CD4-positive, CD25-positive, alpha-beta regulatory T cell (primary cell): ENCODE measurements around the gene TMEM80. TPM values are rescaled to one million over a fixed set of nuclear protein-coding genes. Genes with fewer than 3 reads are reported as not detected.

ENCODE experiments used
- ATAC-seq, 2 donors: fragments of 150-1000 bp; cut with Tn5 transposase; one replicate each; pipeline ENCODE4 v1.10.0; 2021; ENCODE audit warnings: low read depth in 2 of 2, moderate number of reproducible peaks in 2 of 2, moderate library complexity in 1 of 2
- DNase-seq, 3 donors: peaks; one replicate each; pipeline versions ENCODE4 v3.0.0 to v3.0.0-alpha.2; 2012 to 2022; ENCODE audit warnings: mixed read lengths in 1 of 3
- H3K27ac ChIP-seq: one replicate; pipeline ENCODE4 v1.7.0; 2013; ENCODE audit warnings: mild to moderate bottlenecking, low read length; ENCODE audit not compliant: insufficient read depth, poor library complexity, severe bottlenecking
- H3K27me3 ChIP-seq: one replicate; pipeline ENCODE4 v1.7.0; 2013; ENCODE audit warnings: low read length; ENCODE audit not compliant: control insufficient read depth, insufficient read depth
- H3K36me3 ChIP-seq: one replicate; pipeline ENCODE4 v1.7.0; 2013; ENCODE audit warnings: mild to moderate bottlenecking, low read length, moderate library complexity; ENCODE audit not compliant: control insufficient read depth, insufficient read depth
- H3K4me1 ChIP-seq: 2 replicates; pipeline ENCODE4 v1.7.0; 2013; ENCODE audit warnings: mild to moderate bottlenecking, low read length; ENCODE audit not compliant: insufficient read depth, control insufficient read depth, poor library complexity, severe bottlenecking
- H3K4me3 ChIP-seq: one replicate; pipeline ENCODE4 v1.7.0; 2013; ENCODE audit warnings: low read depth, mild to moderate bottlenecking, low read length, moderate library complexity
- H3K9me3 ChIP-seq, 2 experiments: 1 replicate in 1 of 2; 2 replicates in 1 of 2; pipeline ENCODE4 v1.7.0; 2013; ENCODE audit warnings: low read length in 2 of 2, mild to moderate bottlenecking in 1 of 2, moderate library complexity in 1 of 2; ENCODE audit not compliant: control insufficient read depth in 2 of 2
- H3K27ac Mint-ChIP-seq, 3 donors: one replicate each; pipeline ENCODE4 v1.8.0; 2020 to 2022; ENCODE audit warnings: mild to moderate bottlenecking in 3 of 3, mixed read lengths in 3 of 3, moderate library complexity in 2 of 3
- H3K27me3 Mint-ChIP-seq: one replicate; pipeline ENCODE4 v1.8.0; 2022; ENCODE audit warnings: mild to moderate bottlenecking, mixed read lengths
- H3K36me3 Mint-ChIP-seq: one replicate; pipeline ENCODE4 v1.8.0; 2020; ENCODE audit warnings: mixed read lengths
- H3K4me1 Mint-ChIP-seq, 4 donors: one replicate each; pipeline ENCODE4 v1.8.0; 2020 to 2022; ENCODE audit warnings: mixed read lengths in 4 of 4, mild to moderate bottlenecking in 1 of 4
- H3K4me3 Mint-ChIP-seq, 4 donors: one replicate each; pipeline ENCODE4 v1.8.0; 2020 to 2022; ENCODE audit warnings: mild to moderate bottlenecking in 4 of 4, mixed read lengths in 4 of 4, moderate library complexity in 3 of 4
- H3K9me3 Mint-ChIP-seq, 7 donors: one replicate each; pipeline ENCODE4 v1.8.0; 2020 to 2022; ENCODE audit warnings: mixed read lengths in 7 of 7, mild to moderate bottlenecking in 3 of 7, moderate library complexity in 2 of 7
- polyA plus RNA-seq, 4 donors: library from polyadenylated mRNA; unstranded; fragments of 300-500 nt; fragmentation: Illumina TruSeq; gene quantifications; one replicate each; pipeline ENCODE4 v1.2.3, GENCODE V29; 2021
- total RNA-seq: library from RNA; stranded (reverse); gene quantifications from one replicate; pipeline ENCODE4 v1.2.3, GENCODE V29; 2022

Gene TMEM80
- total and polyA plus RNA-seq, 5 donors from 2014 or later, result 24.5 to 35.0 (median 26.3) TPM

DNA sequence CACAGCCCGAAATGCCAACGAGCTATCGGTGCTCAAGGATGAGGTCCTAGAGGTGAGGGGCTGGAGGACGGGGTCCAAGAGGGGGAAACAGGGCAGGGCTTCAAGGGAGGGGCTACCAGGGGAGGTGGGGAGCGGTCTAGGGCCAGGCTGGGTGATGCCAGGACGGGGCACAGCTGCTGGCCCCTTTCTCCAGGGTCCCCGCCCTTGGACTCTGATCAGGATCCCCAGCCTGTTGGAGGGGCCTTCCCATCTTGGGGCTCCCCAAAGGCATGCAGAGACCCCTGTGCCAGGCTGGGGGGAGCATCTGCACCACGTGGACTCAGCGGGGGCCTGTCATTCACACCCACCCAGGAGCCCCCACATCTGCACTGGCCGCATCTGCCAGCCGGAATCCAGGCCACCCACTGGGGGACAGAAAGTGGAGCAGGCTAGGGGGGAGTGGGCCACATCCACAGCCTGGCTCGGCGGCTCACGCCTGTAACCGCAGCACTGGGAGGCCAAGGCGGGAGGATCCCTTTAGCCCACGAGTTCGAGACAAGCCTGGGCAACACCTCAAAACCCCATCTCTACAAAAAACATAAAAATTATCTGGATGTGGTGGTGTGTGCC is 29.3 kb downstream of the TMEM80 start:
- no peaks in the 10 kb centered on the region for H3K27me3 ChIP-seq
- Mint-ChIP-seq H3K27me3 (peaks cover 7% of the 10 kb centered on the region), H3K4me1 (peaks cover 0 to 30% (median 9%) of the 10 kb centered on the region in 4 donors), H3K9me3 (no peaks in the 10 kb centered on the region), H3K36me3 (no peaks in the 10 kb centered on the region), H3K4me3 (peak overlapping the region; percentile 27 to 77 (median 42)), H3K27ac (no peak overlapping the region)
- peaks cover 60% of the 10 kb centered on the region for H3K4me1 ChIP-seq
- no peaks in the 10 kb centered on the region for H3K9me3 ChIP-seq
- no peaks in the 10 kb centered on the region for H3K36me3 ChIP-seq
- no peak overlapping the region for H3K27ac ChIP-seq
- no peak overlapping the region for H3K4me3 ChIP-seq
- ATAC-seq (no peak), DNase-seq (no peak)

DNA sequence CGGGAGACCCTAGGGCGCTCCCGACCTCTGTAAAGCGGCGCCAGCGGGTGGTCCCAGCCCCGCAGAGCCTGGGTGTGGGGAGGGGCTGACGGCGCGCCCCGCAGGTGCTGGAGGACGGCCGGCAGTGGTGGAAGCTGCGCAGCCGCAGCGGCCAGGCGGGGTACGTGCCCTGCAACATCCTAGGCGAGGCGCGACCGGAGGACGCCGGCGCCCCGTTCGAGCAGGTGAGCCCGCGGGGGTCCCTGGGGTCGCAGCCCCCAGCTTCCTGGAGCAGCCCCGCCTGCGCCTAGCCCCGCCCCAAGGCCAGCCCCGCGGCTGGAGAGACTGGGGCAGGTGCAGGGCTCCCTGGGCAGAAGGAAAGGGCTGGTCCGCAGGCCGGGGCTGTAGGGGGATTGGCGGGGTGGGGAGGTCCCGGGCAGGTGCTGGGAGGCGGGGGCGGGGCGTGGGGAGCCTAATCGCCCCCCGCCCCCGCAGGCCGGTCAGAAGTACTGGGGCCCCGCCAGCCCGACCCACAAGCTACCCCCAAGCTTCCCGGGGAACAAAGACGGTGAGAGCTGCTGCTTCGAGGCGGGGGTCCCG is 30.1 kb downstream of the TMEM80 start:
- Mint-ChIP-seq H3K27me3 (peaks cover 7% of the 10 kb centered on the region), H3K9me3 (no peaks in the 10 kb centered on the region), H3K27ac (no peak overlapping the region), H3K4me1 (peaks cover 0 to 30% (median 9%) of the 10 kb centered on the region in 4 donors), H3K36me3 (no peaks in the 10 kb centered on the region), H3K4me3 (peak overlapping the region in 1 of 4 donors; percentile 43)
- no peaks in the 10 kb centered on the region for H3K27me3 ChIP-seq
- H3K4me3 ChIP-seq, result no peak overlapping the region
- no peaks in the 10 kb centered on the region for H3K36me3 ChIP-seq
- DNase-seq (no peak), ATAC-seq (no peak)
- H3K9me3 ChIP-seq, result no peaks in the 10 kb centered on the region
- no peak overlapping the region for H3K27ac ChIP-seq
- peaks cover 55% of the 10 kb centered on the region for H3K4me1 ChIP-seq

GRCh38 chr11:726278-727220 is 30.9 kb downstream of the TMEM80 start:
- Histone ChIP-seq H3K4me3 (no peak overlapping the region), H3K27ac (no peak overlapping the region), H3K27me3 (no peaks in the 10 kb centered on the region), H3K9me3 (no peaks in the 10 kb centered on the region), H3K4me1 (peaks cover 47% of the 10 kb centered on the region), H3K36me3 (no peaks in the 10 kb centered on the region)
- peaks cover 7% of the 10 kb centered on the region for H3K27me3 Mint-ChIP-seq
- DNase-seq (peak in 2 of 3 donors; percentile 42 to 73), ATAC-seq (peak; percentile 29 to 38)
- H3K9me3 Mint-ChIP-seq, result no peaks in the 10 kb centered on the region
- H3K27ac Mint-ChIP-seq, result peak overlapping the region in 1 of 3 donors; percentile 14
- H3K4me3 Mint-ChIP-seq, result peak overlapping the region; percentile 43 to 82 (median 74)
- H3K36me3 Mint-ChIP-seq, result no peaks in the 10 kb centered on the region
- H3K4me1 Mint-ChIP-seq, result peaks cover 0 to 25% (median 7%) of the 10 kb centered on the region in 4 donors

GRCh38 chr11:727281-727701 is 31.7 kb downstream of the TMEM80 start:
- no peak overlapping the region for H3K27ac Mint-ChIP-seq
- DNase-seq, result no peak
- no peak overlapping the region for H3K27ac ChIP-seq
- H3K4me1 Mint-ChIP-seq, result peaks cover 0 to 23% (median 7%) of the 10 kb centered on the region in 4 donors
- no peaks in the 10 kb centered on the region for H3K27me3 ChIP-seq
- ATAC-seq, result no peak
- no peaks in the 10 kb centered on the region for H3K9me3 ChIP-seq
- H3K27me3 Mint-ChIP-seq, result peaks cover 7% of the 10 kb centered on the region
- H3K4me3 ChIP-seq, result no peak overlapping the region
- no peaks in the 10 kb centered on the region for H3K36me3 Mint-ChIP-seq
- no peaks in the 10 kb centered on the region for H3K36me3 ChIP-seq
- peaks cover 39% of the 10 kb centered on the region for H3K4me1 ChIP-seq
- peak overlapping the region in 2 of 4 donors; percentile 27 to 38 for H3K4me3 Mint-ChIP-seq
- H3K9me3 Mint-ChIP-seq, result no peaks in the 10 kb centered on the region

DNA sequence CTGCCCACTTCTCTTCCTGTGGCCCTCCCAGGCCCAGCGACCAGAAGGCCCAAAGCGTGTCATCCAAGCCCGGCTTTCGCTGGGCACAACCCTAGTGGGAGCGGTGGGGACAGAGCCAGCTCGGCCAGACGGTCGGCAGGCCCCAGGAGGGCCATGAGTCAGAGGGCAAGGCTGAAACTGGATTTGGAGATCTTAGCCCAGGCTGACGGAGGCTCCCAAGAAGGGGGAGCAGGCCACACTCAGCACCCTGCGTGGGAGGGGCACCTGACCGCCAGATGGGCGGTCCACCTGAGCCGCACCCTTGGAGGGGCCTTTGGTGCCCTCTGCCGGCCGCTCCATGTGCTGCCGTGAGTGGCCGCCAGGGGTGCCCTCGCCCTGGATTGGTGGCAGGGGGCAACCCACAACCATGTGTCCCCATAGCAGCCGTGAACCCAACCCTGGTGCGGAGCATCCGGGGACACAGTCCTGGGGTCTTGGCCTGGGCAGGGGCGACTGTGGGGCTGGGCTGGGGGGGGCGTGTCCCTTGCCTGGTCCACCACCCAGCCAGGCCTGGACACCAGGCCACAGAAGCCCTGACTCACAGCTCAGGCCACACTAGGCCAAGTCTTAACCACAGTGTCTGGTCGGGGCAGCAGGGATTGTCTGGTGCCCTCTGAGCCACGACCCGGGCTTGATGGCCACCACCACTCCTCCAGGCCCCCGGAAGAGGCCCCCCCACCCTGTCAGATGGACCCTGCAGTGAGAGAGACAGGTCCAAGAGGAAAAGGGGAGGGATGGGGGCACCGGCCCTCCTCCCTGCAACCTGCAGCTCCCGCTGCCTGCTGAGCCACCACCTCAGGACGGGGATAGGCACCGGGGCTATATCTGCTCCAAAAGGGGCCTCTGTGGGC is 32.5 kb downstream of the TMEM80 start:
- Histone ChIP-seq H3K4me3 (no peak overlapping the region), H3K36me3 (no peaks in the 10 kb centered on the region), H3K9me3 (no peaks in the 10 kb centered on the region), H3K27me3 (no peaks in the 10 kb centered on the region), H3K27ac (no peak overlapping the region), H3K4me1 (peaks cover 33% of the 10 kb centered on the region)
- H3K27me3 Mint-ChIP-seq, result peaks cover 5% of the 10 kb centered on the region
- peaks cover 0 to 21% (median 5%) of the 10 kb centered on the region in 4 donors for H3K4me1 Mint-ChIP-seq
- no peaks in the 10 kb centered on the region for H3K36me3 Mint-ChIP-seq
- peak; percentile 69 to 81 (median 76) for DNase-seq
- H3K27ac Mint-ChIP-seq, result no peak overlapping the region
- H3K4me3 Mint-ChIP-seq, result peak overlapping the region in 1 of 4 donors; percentile 27
- ATAC-seq, result peak; percentile 79
- H3K9me3 Mint-ChIP-seq, result no peaks in the 10 kb centered on the region

DNA sequence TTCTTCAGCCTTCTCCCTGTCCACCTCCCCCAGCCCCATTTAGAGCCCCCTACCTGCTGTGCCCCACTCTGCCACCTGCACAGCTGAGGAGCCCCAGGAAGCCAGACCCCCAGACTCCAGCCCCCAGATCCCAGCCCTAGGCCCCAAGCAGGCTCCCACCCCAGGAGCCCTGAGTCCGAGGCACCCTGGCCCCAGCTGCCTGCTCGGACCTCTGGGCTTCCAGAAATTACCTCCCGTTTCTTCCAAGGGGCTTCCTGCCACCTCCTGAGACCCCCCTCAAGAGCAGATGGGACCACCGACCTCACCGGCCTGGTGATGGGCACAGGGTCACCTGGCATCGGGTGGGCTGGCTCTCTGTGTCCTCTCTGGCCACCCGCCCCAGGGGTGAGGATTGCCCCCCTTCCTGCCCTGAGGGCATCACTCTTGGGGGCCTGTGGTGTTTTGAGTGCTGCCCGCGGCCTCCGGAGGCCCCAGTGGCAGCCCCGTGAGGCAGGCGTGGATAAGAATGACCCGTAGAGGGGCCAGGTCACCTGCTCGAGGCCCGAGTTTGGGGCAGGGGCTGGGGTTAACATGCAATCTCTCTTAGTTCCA is 33.4 kb downstream of the TMEM80 start:
- Mint-ChIP-seq H3K4me3 (no peak overlapping the region), H3K27ac (no peak overlapping the region), H3K4me1 (peaks cover 0 to 16% (median 0%) of the 10 kb centered on the region in 4 donors), H3K9me3 (no peaks in the 10 kb centered on the region), H3K27me3 (no peaks in the 10 kb centered on the region), H3K36me3 (no peaks in the 10 kb centered on the region)
- Histone ChIP-seq H3K27ac (no peak overlapping the region), H3K4me1 (peaks cover 29% of the 10 kb centered on the region), H3K36me3 (no peaks in the 10 kb centered on the region), H3K9me3 (no peaks in the 10 kb centered on the region), H3K27me3 (no peaks in the 10 kb centered on the region), H3K4me3 (no peak overlapping the region)
- ATAC-seq (no peak), DNase-seq (no peak)
